ENCODE results near the gene TXK. TPM values are rescaled to one million over a fixed set of nuclear protein-coding genes. Genes with fewer than 3 reads are reported as not detected.

TXK gene
- polyA plus RNA-seq, 1 of the 3 experiments (the other 2 are of a cell fraction), result 0.61 TPM

GRCh38 chr4:48124870-48125269 lies 9.2 kb downstream of the TXK start:
- no peak for TF ChIP-seq YY1 (IDR thresholded peaks at IDR 0.05; ENCODE audit: low read depth)
- no peak for TF ChIP-seq ELF1 (IDR thresholded peaks at IDR 0.05)
- TF ChIP-seq CTCF (IDR thresholded peaks at IDR 0.05), result no peak
- TF ChIP-seq USF2 (IDR thresholded peaks at IDR 0.05; ENCODE audit: borderline replicate concordance, low read depth, low read length), result no peak
- TF ChIP-seq SIN3A (IDR thresholded peaks at IDR 0.05; ENCODE audit: borderline replicate concordance, low read depth, low read length), result no peak
- TF ChIP-seq TEAD4 (IDR thresholded peaks at IDR 0.05; ENCODE audit: borderline replicate concordance, insufficient read depth), result no peak
- TF ChIP-seq FOXM1 (IDR thresholded peaks at IDR 0.05; ENCODE audit: low read depth), result no peak
- no peak for TF ChIP-seq MEF2A (IDR thresholded peaks at IDR 0.05; ENCODE audit: borderline replicate concordance, low read depth)
- TF ChIP-seq JUND (IDR thresholded peaks at IDR 0.05), result no peak
- no peak for TF ChIP-seq GATA2 (CRISPR knock-in tag; IDR thresholded peaks at IDR 0.05)
- TF ChIP-seq TCF12 (IDR thresholded peaks at IDR 0.05), result no peak
- TF ChIP-seq FOXJ3 (CRISPR knock-in tag; IDR thresholded peaks at IDR 0.05), result no peak
- TF ChIP-seq SMC3 (IDR thresholded peaks at IDR 0.05; ENCODE audit: low read depth, low read length), result no peak
- Histone ChIP-seq H2AFZ (ENCODE audit: low read depth) (no peak overlapping the region), H3K79me2 (ENCODE audit: insufficient read depth) (no peaks in the 10 kb centered on the region), H3K9ac (no peak overlapping the region), H3K4me2 (no peak overlapping the region), H3K9me3 (no peaks in the 10 kb centered on the region), H3K27me3 (ENCODE audit: insufficient read depth) (no peaks in the 10 kb centered on the region), H4K20me1 (ENCODE audit: insufficient read depth) (no peaks in the 10 kb centered on the region), H3F3A (replicated peaks; ENCODE audit: insufficient read depth) (peaks cover 20% of the 10 kb centered on the region), H3K4me3 (ENCODE audit: low read depth in 2 of 2, low read length in 1 of 2) (no peak overlapping the region), H3K9me2 (no peaks in the 10 kb centered on the region), H3K4me1 (ENCODE audit: control insufficient read depth in 1 of 2, insufficient read depth in 2 of 2, low read depth in 1 of 2, low read length in 1 of 2) (peaks cover 0 to 19% of the 10 kb centered on the region in 2 experiments; a peak in 3 of 4 replicates), H3K36me3 (replicated peaks in 1 of 2; ENCODE audit: control insufficient read depth in 1 of 2, insufficient read depth in 2 of 2, low read length in 1 of 2) (no peaks in the 10 kb centered on the region), H3K27ac (ENCODE audit: low read depth in 2 of 2, low read length in 1 of 2) (no peak overlapping the region)
- CTCF ChIA-PET, result interaction anchor here (2.5 kb wide), 1 partner anchor 15 kb away, joined by 10 read pairs; no protein-coding TSS in a partner anchor
- POLR2A ChIA-PET, result no interaction called here
- 72% methylated on average over 2 of the region's 2 CpGs for WGBS (ENCODE audit: low lambda C conversion rate)
- DNase-seq, result no peak

GRCh38 chr4:48122756-48123155 lies 11.3 kb downstream of the TXK start:
- H3K9me2 ChIP-seq, result no peaks in the 10 kb centered on the region
- no peaks in the 10 kb centered on the region for H3K27me3 ChIP-seq (ENCODE audit: insufficient read depth)
- no peaks in the 10 kb centered on the region for H3K79me2 ChIP-seq (ENCODE audit: insufficient read depth)
- 71% methylated on average over 1 of the region's 1 CpG for WGBS (ENCODE audit: low lambda C conversion rate)
- no peak for DNase-seq
- CTCF ChIA-PET, result interaction anchor here (2.5 kb wide), 1 partner anchor 13 kb away, joined by 10 read pairs; no protein-coding TSS in a partner anchor
- no peaks in the 10 kb centered on the region for H3K9me3 ChIP-seq
- no peak overlapping the region for H3K27ac ChIP-seq (ENCODE audit: low read depth in 2 of 2, low read length in 1 of 2)
- peaks cover 10% of the 10 kb centered on the region for H3F3A ChIP-seq (replicated peaks; ENCODE audit: insufficient read depth)
- no peaks in the 10 kb centered on the region for H3K36me3 ChIP-seq (replicated peaks in 1 of 2; ENCODE audit: control insufficient read depth in 1 of 2, insufficient read depth in 2 of 2, low read length in 1 of 2)
- TF ChIP-seq GABPA (IDR thresholded peaks at IDR 0.05; ENCODE audit: low read depth) (no peak), TAF1 (IDR thresholded peaks at IDR 0.05; ENCODE audit: borderline replicate concordance, low read depth, low read length) (no peak), IRF3 (IDR thresholded peaks at IDR 0.05; ENCODE audit: low read depth, low read length) (no peak)
- H3K9ac ChIP-seq, result no peak overlapping the region
- H3K4me1 ChIP-seq (ENCODE audit: control insufficient read depth in 1 of 2, insufficient read depth in 2 of 2, low read depth in 1 of 2, low read length in 1 of 2), result peaks cover 0 to 12% of the 10 kb centered on the region in 2 experiments; a peak in 2 of 4 replicates
- POLR2A ChIA-PET, result no interaction called here
- no peak overlapping the region for H2AFZ ChIP-seq (ENCODE audit: low read depth)
- no peak overlapping the region for H3K4me3 ChIP-seq (ENCODE audit: low read depth in 2 of 2, low read length in 1 of 2)
- H3K4me2 ChIP-seq, result no peak overlapping the region
- H4K20me1 ChIP-seq (ENCODE audit: insufficient read depth), result no peaks in the 10 kb centered on the region
